Measurements from ENCODE around the gene DHX8. TPM values are rescaled to one million over a fixed set of nuclear protein-coding genes. Genes with fewer than 3 reads are reported as not detected.

The DHX8 gene
- total RNA-seq, 1 experiment from 2014 or later, result 34.5 TPM

GRCh38 chr17:43515656-43516055 is 31.9 kb downstream of the DHX8 start:
- TF ChIP-seq EZH2phosphoT487 (IDR thresholded peaks at IDR 0.05; ENCODE audit: borderline replicate concordance, low read length) (no peak), CTCF (conservative IDR thresholded peaks at IDR 0.05; ENCODE audit: low read depth, low read length) (no peak), EZH2 (IDR thresholded peaks at IDR 0.05; ENCODE audit: low read length, unreplicated experiment) (no peak)
- H3K4me3 ChIP-seq (ENCODE audit: low read length), result no peak overlapping the region
- CTCF ChIA-PET, result no interaction called here
- H4K20me1 ChIP-seq (ENCODE audit: low read length), result no peaks in the 10 kb centered on the region
- H3K79me2 ChIP-seq (ENCODE audit: low read length), result no peaks in the 10 kb centered on the region
- intact Hi-C loops (cut with micrococcal nuclease), result no loop called here
- BruUV-seq (replicated peaks), result no TSS peak
- no peaks in the 10 kb centered on the region for H3K27me3 ChIP-seq (ENCODE audit: low read length)
- no peak overlapping the region for H3K27ac ChIP-seq (ENCODE audit: low read length)
- no peaks in the 10 kb centered on the region for H3F3A ChIP-seq (ENCODE audit: low read length, unreplicated experiment)
- H3K9me3 ChIP-seq (ENCODE audit: low read length), result no peaks in the 10 kb centered on the region
- POLR2A ChIA-PET (ENCODE audit: unreplicated experiment), result no interaction called here
- no peak overlapping the region for H3K4me2 ChIP-seq (ENCODE audit: low read length)
- ATAC-seq (no peak), DNase-seq (no peak)
- H3K4me1 ChIP-seq (ENCODE audit: insufficient read depth, low read length), result peaks cover 14% of the 10 kb centered on the region; the same call in 1 of the 2 replicates
- H3K36me3 ChIP-seq (ENCODE audit: low read depth, low read length), result peaks cover 8% of the 10 kb centered on the region
- no peak overlapping the region for H2AFZ ChIP-seq (ENCODE audit: low read length)
- no peaks in the 10 kb centered on the region for H3K9me2 ChIP-seq (replicated peaks; ENCODE audit: low read length)
- H3K9ac ChIP-seq (ENCODE audit: low read length), result no peak overlapping the region

GRCh38 chr17:43517161-43517560 is 33.4 kb downstream of the DHX8 start:
- Histone ChIP-seq H3F3A (ENCODE audit: low read length, unreplicated experiment) (no peaks in the 10 kb centered on the region), H3K9me3 (ENCODE audit: low read length) (no peaks in the 10 kb centered on the region), H3K4me2 (ENCODE audit: low read length) (peak overlapping the region; percentile 24), H2AFZ (ENCODE audit: low read length) (peak overlapping the region; percentile 7; the same call in 1 of the 2 replicates), H3K79me2 (ENCODE audit: low read length) (no peaks in the 10 kb centered on the region), H3K9ac (ENCODE audit: low read length) (no peak overlapping the region), H3K36me3 (ENCODE audit: low read depth, low read length) (peaks cover 20% of the 10 kb centered on the region), H3K27me3 (ENCODE audit: low read length) (no peaks in the 10 kb centered on the region), H3K4me3 (ENCODE audit: low read length) (no peak overlapping the region), H4K20me1 (ENCODE audit: low read length) (no peaks in the 10 kb centered on the region), H3K27ac (ENCODE audit: low read length) (no peak overlapping the region), H3K9me2 (replicated peaks; ENCODE audit: low read length) (no peaks in the 10 kb centered on the region), H3K4me1 (ENCODE audit: insufficient read depth, low read length) (peaks cover 14% of the 10 kb centered on the region; the same call in 1 of the 2 replicates)
- BruUV-seq (replicated peaks), result no TSS peak
- CTCF ChIA-PET, result interaction anchor here (1.2 kb wide), 1 partner anchor 157 kb away, joined by 6 read pairs; no protein-coding TSS in a partner anchor
- ATAC-seq (peak; percentile 36), DNase-seq (no peak)
- TF ChIP-seq EZH2 (IDR thresholded peaks at IDR 0.05; ENCODE audit: low read length, unreplicated experiment) (no peak), EZH2phosphoT487 (IDR thresholded peaks at IDR 0.05; ENCODE audit: borderline replicate concordance, low read length) (no peak), CTCF (conservative IDR thresholded peaks at IDR 0.05; ENCODE audit: low read depth, low read length) (no peak)
- intact Hi-C loops (cut with micrococcal nuclease), result no loop called here
- POLR2A ChIA-PET (ENCODE audit: unreplicated experiment), result interaction anchor here (0.5 kb wide), 1 partner anchor 29 kb away, joined by 4 read pairs; the partner anchor contains the start of gene ETV4

GRCh38 chr17:43517615-43518386 is 34.0 kb downstream of the DHX8 start:
- peak overlapping the region; percentile 7; the same call in 1 of the 2 replicates for H2AFZ ChIP-seq (ENCODE audit: low read length)
- H4K20me1 ChIP-seq (ENCODE audit: low read length), result no peaks in the 10 kb centered on the region
- H3K36me3 ChIP-seq (ENCODE audit: low read depth, low read length), result peaks cover 21% of the 10 kb centered on the region
- BruUV-seq (replicated peaks), result no TSS peak
- ChIA-PET POLR2A (ENCODE audit: unreplicated experiment) (interaction anchor here (0.5 to 0.6 kb wide), 3 partner anchors 28 to 314 kb away, joined by 3 to 4 read pairs (median 3); partner anchors contain the start of gene ETV4), CTCF (interaction anchor here (0.6 to 1.2 kb wide), 2 partner anchors 61 to 156 kb away, joined by 3 to 6 read pairs; no protein-coding TSS in a partner anchor)
- H3K9ac ChIP-seq (ENCODE audit: low read length), result no peak overlapping the region
- H3F3A ChIP-seq (ENCODE audit: low read length, unreplicated experiment), result no peaks in the 10 kb centered on the region
- no peaks in the 10 kb centered on the region for H3K27me3 ChIP-seq (ENCODE audit: low read length)
- intact Hi-C loops (cut with micrococcal nuclease), result no loop called here
- H3K4me1 ChIP-seq (ENCODE audit: insufficient read depth, low read length), result peaks cover 14% of the 10 kb centered on the region; the same call in 1 of the 2 replicates
- no peaks in the 10 kb centered on the region for H3K79me2 ChIP-seq (ENCODE audit: low read length)
- H3K9me3 ChIP-seq (ENCODE audit: low read length), result no peaks in the 10 kb centered on the region
- peak; percentile 86 for ATAC-seq
- DNase-seq, result peak; percentile 64
- H3K9me2 ChIP-seq (replicated peaks; ENCODE audit: low read length), result no peaks in the 10 kb centered on the region
- TF ChIP-seq CTCF (conservative IDR thresholded peaks at IDR 0.05; ENCODE audit: low read depth, low read length) (no peak), EZH2phosphoT487 (IDR thresholded peaks at IDR 0.05; ENCODE audit: borderline replicate concordance, low read length) (no peak), EZH2 (IDR thresholded peaks at IDR 0.05; ENCODE audit: low read length, unreplicated experiment) (no peak)
- H3K4me2 ChIP-seq (ENCODE audit: low read length), result peak overlapping the region; percentile 24
- H3K27ac ChIP-seq (ENCODE audit: low read length), result no peak overlapping the region
- no peak overlapping the region for H3K4me3 ChIP-seq (ENCODE audit: low read length)
